ENCODE measurements around the gene POLR2E.

Gene POLR2E

DNA sequence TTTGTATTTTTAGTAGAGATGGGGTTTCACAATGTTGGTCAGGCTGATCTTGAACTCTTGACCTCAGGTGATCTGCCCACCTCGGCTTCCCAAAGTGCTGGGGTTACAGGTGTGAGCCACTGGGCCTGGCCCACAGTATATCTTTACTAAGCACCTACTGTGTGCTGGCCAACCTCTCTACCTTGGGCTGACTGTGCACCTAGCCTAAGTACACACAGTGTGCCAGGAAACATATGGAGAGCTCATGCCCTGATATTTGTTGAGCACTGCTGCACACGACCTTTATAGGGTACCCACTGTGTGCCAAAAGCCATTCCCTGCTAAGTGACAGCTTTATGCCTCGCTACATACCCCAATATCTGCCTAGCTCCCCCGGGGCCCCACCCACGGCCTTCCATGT, 34.5 kb downstream of the POLR2E start:
- H3K27me3 Mint-ChIP-seq, result no peaks in the 10 kb centered on the region
- no peak overlapping the region for H3K27ac Mint-ChIP-seq
- peaks cover 39% of the 10 kb centered on the region for H3K4me1 Mint-ChIP-seq
- H3K36me3 Mint-ChIP-seq, result peaks cover 9% of the 10 kb centered on the region
- no peaks in the 10 kb centered on the region for H3K9me3 Mint-ChIP-seq
- H3K4me3 Mint-ChIP-seq, result no peak overlapping the region

DNA sequence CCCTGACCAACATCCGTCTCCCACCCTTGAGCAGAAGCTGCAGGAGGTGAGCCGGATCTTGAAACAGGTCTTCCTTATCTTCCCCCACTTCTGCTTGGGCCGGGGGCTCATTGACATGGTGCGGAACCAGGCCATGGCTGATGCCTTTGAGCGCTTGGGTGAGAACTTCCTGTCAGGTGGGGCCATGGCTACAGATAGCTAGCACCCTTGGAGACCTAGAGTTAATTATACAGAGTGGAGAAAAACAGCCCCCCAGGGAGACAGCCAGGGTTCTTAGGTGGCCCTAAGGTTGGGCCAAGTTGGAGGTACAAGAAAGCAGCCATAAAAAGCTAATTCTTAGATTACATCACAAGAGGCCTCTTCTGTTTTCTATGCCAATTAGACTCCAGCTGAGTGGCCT, 37.1 kb downstream of the POLR2E start:
- Mint-ChIP-seq H3K4me1 (peaks cover 22% of the 10 kb centered on the region), H3K36me3 (peaks cover 9% of the 10 kb centered on the region), H3K9me3 (no peaks in the 10 kb centered on the region), H3K4me3 (no peak overlapping the region), H3K27ac (peak overlapping the region; percentile 74), H3K27me3 (no peaks in the 10 kb centered on the region)

DNA sequence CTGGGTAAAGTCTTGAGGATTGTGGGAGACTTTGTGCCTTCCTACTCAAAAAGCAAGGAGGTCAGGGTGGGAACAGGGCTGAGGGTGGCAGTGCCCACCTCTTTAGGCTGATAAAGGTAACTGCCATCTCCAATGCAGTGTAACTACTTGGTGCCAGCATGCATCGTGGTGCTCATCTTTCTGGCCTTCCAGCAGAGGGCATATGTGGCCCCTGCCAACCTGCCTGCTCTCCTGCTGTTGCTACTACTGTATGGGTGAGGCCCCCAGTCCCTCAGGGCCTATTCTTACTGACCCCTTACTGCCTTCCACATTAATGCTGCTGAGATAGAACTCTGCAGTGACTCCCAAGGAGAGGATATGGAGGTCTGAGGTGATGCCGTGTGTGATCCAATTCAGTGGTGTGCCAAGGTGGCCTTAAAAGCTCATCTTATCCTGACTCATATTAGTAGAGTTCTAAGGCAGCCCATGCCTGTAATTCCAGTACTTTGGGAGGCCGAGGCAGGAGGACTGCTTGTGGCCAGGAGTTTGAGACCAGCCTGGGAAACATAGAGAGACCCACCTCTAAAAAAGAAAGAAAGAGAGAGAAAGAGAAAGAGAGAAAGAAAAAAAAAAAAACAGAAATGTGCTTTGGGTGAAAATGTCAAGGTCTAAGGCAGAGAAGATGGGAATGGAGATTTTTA, 37.9 kb downstream of the POLR2E start:
- Mint-ChIP-seq H3K27me3 (no peaks in the 10 kb centered on the region), H3K27ac (peak overlapping the region; percentile 84), H3K36me3 (peaks cover 9% of the 10 kb centered on the region), H3K4me1 (peaks cover 27% of the 10 kb centered on the region), H3K9me3 (no peaks in the 10 kb centered on the region), H3K4me3 (peak overlapping the region; percentile 41)

- Mint-ChIP-seq H3K27me3 (no peaks in the 10 kb centered on the region), H3K4me1 (peaks cover 31% of the 10 kb centered on the region), H3K9me3 (no peaks in the 10 kb centered on the region), H3K4me3 (no peak overlapping the region), H3K36me3 (peaks cover 9% of the 10 kb centered on the region), H3K27ac (peak overlapping the region; percentile 26)
These were observed 39.1 kb downstream of the POLR2E start for GRCh38 chr19:1055886-1056620.

GRCh38 chr19:1055028-1055425, 40.1 kb downstream of the POLR2E start:
- Mint-ChIP-seq H3K4me3 (no peak overlapping the region), H3K27me3 (no peaks in the 10 kb centered on the region), H3K27ac (no peak overlapping the region), H3K9me3 (no peaks in the 10 kb centered on the region), H3K4me1 (peaks cover 31% of the 10 kb centered on the region), H3K36me3 (peaks cover 9% of the 10 kb centered on the region)

DNA sequence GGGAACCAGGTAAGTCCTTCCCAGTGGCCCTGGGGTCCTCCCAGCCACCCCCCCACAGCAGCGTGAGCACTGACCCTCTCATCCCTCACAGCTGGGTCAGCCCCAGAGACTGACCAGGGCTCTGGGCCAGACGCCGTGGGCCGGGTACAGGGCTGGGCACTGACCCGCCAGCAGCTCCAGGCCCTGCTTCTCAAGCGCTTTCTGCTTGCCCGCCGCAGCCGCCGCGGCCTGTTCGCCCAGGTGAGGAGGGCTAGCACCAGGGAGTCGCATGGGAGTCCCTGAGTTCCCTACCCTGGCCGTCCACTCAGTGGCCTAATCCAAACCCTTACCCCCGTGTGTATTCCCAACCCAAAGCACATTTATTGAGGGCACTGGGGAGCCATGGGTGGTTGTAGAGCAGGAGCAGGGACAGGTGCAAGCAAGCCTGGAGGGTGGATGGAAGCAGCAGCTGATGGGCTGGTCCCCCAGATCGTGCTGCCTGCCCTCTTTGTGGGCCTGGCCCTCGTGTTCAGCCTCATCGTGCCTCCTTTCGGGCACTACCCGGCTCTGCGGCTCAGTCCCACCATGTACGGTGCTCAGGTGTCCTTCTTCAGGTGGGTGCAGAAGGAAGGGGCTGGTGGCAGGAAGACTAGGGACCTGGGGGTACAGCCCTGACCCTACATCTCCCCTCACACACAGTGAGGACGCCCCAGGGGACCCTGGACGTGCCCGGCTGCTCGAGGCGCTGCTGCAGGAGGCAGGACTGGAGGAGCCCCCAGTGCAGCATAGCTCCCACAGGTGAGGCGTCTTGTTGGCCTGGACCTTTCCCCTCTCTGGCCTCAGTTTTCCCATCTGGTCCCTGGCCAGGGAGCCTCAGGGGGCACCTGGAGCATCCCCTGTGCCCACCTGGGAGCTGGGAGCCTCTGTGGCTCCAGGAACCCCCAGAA, 40.8 kb downstream of the POLR2E start:
- H3K27ac Mint-ChIP-seq, result no peak overlapping the region
- peaks cover 9% of the 10 kb centered on the region for H3K36me3 Mint-ChIP-seq
- no peaks in the 10 kb centered on the region for H3K9me3 Mint-ChIP-seq
- no peak overlapping the region for H3K4me3 Mint-ChIP-seq
- H3K4me1 Mint-ChIP-seq, result peaks cover 31% of the 10 kb centered on the region
- no peaks in the 10 kb centered on the region for H3K27me3 Mint-ChIP-seq

- Mint-ChIP-seq H3K4me3 (no peak overlapping the region), H3K4me1 (peaks cover 30% of the 10 kb centered on the region), H3K9me3 (no peaks in the 10 kb centered on the region), H3K36me3 (peaks cover 9% of the 10 kb centered on the region), H3K27me3 (no peaks in the 10 kb centered on the region), H3K27ac (peak overlapping the region; percentile 17)
These were observed 41.7 kb downstream of the POLR2E start for GRCh38 chr19:1053176-1054101.

DNA sequence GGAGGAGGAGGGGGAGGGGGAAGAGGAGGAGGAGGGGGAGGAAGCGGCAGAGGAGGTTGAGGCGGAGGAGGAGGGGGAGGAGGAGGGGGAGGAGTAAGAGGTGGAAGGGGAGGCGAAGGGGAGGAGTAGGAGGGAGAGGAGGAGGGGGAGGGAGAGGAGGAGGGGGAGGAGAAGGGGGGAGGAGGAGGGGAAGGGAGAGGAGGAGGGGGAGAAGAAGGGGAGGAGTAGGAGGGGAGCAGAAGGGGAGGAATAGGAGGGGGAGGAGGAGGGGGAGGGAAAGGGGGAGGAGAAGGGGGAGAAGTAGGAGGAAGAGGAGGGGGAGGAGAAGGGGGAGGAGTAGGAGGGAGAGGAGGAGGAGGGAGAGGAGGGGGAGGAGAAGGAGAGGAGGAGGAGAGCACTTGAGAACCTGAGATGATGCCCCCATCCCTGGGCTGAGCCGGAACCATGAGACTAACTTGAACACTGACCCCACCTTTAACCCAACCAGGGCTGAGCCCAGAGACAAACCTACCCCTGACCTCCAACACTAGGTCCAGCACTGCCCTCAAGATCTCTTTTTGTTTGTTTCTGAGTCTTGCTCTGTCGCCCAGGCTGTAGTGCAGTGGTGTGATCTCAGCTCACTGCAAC, 42.7 kb downstream of the POLR2E start:
- H3K27me3 Mint-ChIP-seq, result no peaks in the 10 kb centered on the region
- no peak overlapping the region for H3K27ac Mint-ChIP-seq
- no peak overlapping the region for H3K4me3 Mint-ChIP-seq
- H3K4me1 Mint-ChIP-seq, result peaks cover 20% of the 10 kb centered on the region
- H3K9me3 Mint-ChIP-seq, result no peaks in the 10 kb centered on the region
- H3K36me3 Mint-ChIP-seq, result peaks cover 8% of the 10 kb centered on the region

DNA sequence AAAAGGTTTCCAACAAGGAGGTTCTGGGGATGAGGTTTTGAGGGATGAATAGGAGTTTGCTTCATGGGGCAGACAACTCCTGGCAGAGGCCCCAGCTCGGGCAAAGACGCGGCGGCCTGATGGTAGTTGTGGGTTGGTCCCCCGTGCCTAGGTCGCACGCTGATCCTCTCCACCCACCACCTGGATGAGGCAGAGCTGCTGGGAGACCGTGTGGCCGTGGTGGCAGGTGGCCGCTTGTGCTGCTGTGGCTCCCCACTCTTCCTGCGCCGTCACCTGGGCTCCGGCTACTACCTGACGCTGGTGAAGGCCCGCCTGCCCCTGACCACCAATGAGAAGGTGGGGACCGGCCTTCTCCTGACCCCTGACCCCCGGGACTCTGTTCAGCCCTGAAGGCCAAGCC, 43.4 kb downstream of the POLR2E start:
- H3K9me3 Mint-ChIP-seq, result no peaks in the 10 kb centered on the region
- no peak overlapping the region for H3K4me3 Mint-ChIP-seq
- H3K36me3 Mint-ChIP-seq, result peaks cover 5% of the 10 kb centered on the region
- no peaks in the 10 kb centered on the region for H3K27me3 Mint-ChIP-seq
- H3K27ac Mint-ChIP-seq, result no peak overlapping the region
- H3K4me1 Mint-ChIP-seq, result peaks cover 14% of the 10 kb centered on the region

- Mint-ChIP-seq H3K4me1 (peaks cover 9% of the 10 kb centered on the region), H3K4me3 (no peak overlapping the region), H3K27ac (no peak overlapping the region), H3K9me3 (no peaks in the 10 kb centered on the region), H3K36me3 (no peaks in the 10 kb centered on the region), H3K27me3 (no peaks in the 10 kb centered on the region)
These were observed 44.0 kb downstream of the POLR2E start for GRCh38 chr19:1050989-1051788.

DNA sequence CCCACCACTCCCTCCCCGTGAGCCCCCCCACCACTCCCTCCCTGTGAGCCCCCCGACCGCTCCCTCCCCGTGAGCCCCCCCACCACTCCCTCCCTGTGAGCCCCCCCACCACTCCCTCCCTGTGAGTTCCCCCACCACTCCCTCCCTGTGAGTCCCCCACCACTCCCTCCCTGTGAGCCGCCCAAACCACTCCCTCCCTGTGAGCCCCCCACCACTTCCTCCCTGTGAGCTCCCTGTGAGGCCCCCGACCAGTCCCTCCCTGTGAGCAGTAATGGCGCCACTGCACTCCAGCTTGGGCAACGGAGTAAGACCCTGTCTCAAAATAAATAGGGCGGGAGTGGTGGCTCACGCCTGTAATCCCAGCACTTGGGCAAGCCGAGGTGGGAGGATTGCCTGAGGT, 45.4 kb downstream of the POLR2E start:
- Mint-ChIP-seq H3K4me3 (no peak overlapping the region), H3K27me3 (no peaks in the 10 kb centered on the region), H3K4me1 (peaks cover 11% of the 10 kb centered on the region), H3K27ac (no peak overlapping the region), H3K36me3 (no peaks in the 10 kb centered on the region), H3K9me3 (no peaks in the 10 kb centered on the region)

DNA sequence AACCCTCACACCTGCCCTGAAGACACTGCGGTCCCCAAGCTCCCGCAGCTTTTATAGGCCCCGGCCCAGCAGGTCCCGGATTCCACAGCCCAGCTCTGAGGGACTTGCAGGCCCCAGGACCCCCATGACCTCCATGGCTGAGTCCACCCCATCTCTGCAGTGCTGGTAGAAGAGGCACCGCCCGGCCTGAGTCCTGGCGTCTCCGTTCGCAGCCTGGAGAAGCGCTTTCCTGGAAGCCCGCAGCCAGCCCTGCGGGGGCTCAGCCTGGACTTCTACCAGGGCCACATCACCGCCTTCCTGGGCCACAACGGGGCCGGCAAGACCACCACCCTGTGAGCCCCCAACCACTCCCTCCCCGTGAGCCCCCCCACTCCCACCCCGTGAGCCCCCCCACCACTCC, 46.1 kb downstream of the POLR2E start:
- Mint-ChIP-seq H3K27ac (no peak overlapping the region), H3K36me3 (no peaks in the 10 kb centered on the region), H3K27me3 (no peaks in the 10 kb centered on the region), H3K9me3 (no peaks in the 10 kb centered on the region), H3K4me1 (peaks cover 11% of the 10 kb centered on the region), H3K4me3 (no peak overlapping the region)

- no peak overlapping the region for H3K4me3 Mint-ChIP-seq
- no peaks in the 10 kb centered on the region for H3K36me3 Mint-ChIP-seq
These were observed 47.5 kb downstream of the POLR2E start for GRCh38 chr19:1047696-1048147.

More at GRCh38 chr19:1047696-1048147, 47.5 kb downstream of the POLR2E start:
- Mint-ChIP-seq H3K9me3 (no peaks in the 10 kb centered on the region), H3K27ac (no peak overlapping the region), H3K4me1 (peaks cover 9% of the 10 kb centered on the region), H3K27me3 (no peaks in the 10 kb centered on the region)
